RWPE2 (cell line): Measurements from ENCODE around the gene RGCC.

Experiments
- ATAC-seq: fragments of 200-7000 bp; cut with Tn5 transposase; 3 replicates; pipeline ENCODE4 v1.9.1; 2021; ENCODE audit warnings: low read depth
- DNase-seq: peaks from one replicate; pipeline ENCODE4 v3.0.0-alpha.2; 2020; ENCODE audit warnings: low spot score
- H3K27ac ChIP-seq: fragments of 450-650 bp; 2 replicates; pipeline ENCODE4 v1.5.1; 2017; ENCODE audit warnings: mild to moderate bottlenecking; ENCODE audit not compliant: poor library complexity, severe bottlenecking
- H3K27me3 ChIP-seq: fragments of 250-450 bp; sonication (Bioruptor Pico); 2 replicates; pipeline ENCODE4 v1.5.1; 2021; ENCODE audit warnings: mild to moderate bottlenecking, moderate library complexity; ENCODE audit not compliant: insufficient read depth, poor library complexity, severe bottlenecking
- H3K36me3 ChIP-seq: fragments of 250-450 bp; sonication (Bioruptor Pico); 2 replicates; pipeline ENCODE4 v1.5.1; 2020; ENCODE audit warnings: low read depth, mild to moderate bottlenecking, moderate library complexity
- H3K4me1 ChIP-seq: fragments of 250-450 bp; sonication (Bioruptor Pico); 2 replicates; pipeline ENCODE4 v1.5.1; 2021; ENCODE audit warnings: mild to moderate bottlenecking, moderate library complexity; ENCODE audit not compliant: insufficient read depth, poor library complexity, severe bottlenecking
- H3K4me3 ChIP-seq: fragments of 250-450 bp; sonication (Bioruptor Pico); 2 replicates; pipeline ENCODE4 v1.5.1; 2021; ENCODE audit warnings: mild to moderate bottlenecking, moderate library complexity; ENCODE audit not compliant: severe bottlenecking
- H3K9me3 ChIP-seq: fragments of 250-450 bp; sonication (Bioruptor Pico); 2 replicates; pipeline ENCODE4 v1.5.1; 2021; ENCODE audit warnings: mild to moderate bottlenecking, moderate library complexity; ENCODE audit not compliant: severe bottlenecking
- TF ChIP-seq, protein P1 (sequence below): fragments of 450-650 bp; IDR thresholded peaks from one replicate; pipeline ENCODE4 v1.5.1; 2017; ENCODE audit warnings: mild to moderate bottlenecking, moderate library complexity; ENCODE audit not compliant: poor library complexity, severe bottlenecking

The RGCC gene, protein sequence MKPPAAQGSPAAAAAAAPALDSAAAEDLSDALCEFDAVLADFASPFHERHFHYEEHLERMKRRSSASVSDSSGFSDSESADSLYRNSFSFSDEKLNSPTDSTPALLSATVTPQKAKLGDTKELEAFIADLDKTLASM

DNA sequence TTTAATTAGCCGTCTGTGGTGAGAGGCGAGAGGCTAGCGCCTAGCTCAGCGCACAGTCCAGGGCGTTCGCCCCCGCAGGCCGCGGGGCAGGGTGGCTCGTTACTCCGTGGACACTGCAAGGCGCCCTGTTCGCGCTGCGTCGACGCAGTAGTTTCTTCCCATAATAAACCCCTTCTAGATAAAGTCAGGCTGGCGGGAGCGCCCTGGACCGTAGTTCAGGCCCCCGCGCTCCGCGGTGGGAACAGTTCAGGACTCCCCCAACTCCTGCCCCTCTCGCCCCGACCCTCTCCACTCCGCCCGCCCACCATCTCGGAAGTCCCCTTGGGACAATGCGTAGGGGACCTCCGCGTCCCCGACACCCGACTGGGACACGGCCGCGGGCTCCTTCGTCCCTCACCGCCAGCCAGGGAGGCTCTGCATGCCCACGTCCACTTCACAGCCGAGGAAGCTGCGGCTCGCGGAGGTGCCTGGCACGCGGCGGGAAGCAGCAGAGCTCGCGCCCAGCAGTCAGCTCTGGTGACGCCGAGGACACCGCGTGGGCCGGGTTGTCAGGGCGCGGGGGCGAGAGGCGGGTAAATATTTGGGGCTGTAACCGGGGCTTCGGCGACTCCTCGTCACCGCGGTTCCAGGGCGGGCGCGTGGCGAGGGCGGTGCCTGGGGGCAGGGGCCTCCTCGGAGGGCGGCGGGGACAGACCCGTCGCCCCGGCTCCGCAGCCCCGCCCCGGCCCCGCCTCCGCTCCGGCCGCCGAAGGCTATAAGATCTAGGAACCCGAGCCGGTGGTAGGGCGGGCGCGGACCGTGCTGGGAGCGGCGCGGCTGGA lies at the start of gene RGCC:
Gene RGCC (plus strand): TSS at position 783 of the 821 bp plus-strand sequence. CDS start 158 bp downstream, outside the sequence.
- DNase-seq (peak; percentile 57), ATAC-seq (peak; percentile 72)
- Histone ChIP-seq H3K36me3 (no peaks in the 10 kb centered on the region), H3K27me3 (peaks cover 29% of the 10 kb centered on the region), H3K4me1 (no peaks in the 10 kb centered on the region), H3K4me3 (peak within 1 kb of the TSS; percentile 31), H3K27ac (no peak within 1 kb of the TSS), H3K9me3 (no peaks in the 10 kb centered on the region)
- TF ChIP-seq, protein P1, sequence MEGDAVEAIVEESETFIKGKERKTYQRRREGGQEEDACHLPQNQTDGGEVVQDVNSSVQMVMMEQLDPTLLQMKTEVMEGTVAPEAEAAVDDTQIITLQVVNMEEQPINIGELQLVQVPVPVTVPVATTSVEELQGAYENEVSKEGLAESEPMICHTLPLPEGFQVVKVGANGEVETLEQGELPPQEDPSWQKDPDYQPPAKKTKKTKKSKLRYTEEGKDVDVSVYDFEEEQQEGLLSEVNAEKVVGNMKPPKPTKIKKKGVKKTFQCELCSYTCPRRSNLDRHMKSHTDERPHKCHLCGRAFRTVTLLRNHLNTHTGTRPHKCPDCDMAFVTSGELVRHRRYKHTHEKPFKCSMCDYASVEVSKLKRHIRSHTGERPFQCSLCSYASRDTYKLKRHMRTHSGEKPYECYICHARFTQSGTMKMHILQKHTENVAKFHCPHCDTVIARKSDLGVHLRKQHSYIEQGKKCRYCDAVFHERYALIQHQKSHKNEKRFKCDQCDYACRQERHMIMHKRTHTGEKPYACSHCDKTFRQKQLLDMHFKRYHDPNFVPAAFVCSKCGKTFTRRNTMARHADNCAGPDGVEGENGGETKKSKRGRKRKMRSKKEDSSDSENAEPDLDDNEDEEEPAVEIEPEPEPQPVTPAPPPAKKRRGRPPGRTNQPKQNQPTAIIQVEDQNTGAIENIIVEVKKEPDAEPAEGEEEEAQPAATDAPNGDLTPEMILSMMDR = no peak

DNA sequence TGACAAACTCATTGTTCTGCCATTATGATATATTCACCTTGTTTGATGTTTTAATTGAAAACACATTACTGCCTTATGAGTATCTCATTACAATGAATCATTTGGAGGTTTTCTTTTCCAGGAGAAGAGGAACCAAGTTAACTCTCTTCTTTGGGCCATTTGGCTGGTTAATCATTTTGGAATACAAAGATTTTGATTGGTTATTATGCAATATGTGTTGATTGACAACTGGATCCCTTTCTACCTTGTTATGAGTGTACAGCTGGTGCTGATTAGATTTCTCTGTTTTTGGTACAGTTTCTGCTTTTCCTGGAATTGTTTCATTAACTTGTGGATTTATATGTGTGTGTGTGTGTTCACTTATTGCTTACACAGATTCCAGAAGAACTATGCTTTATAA lies 49.2 kb upstream of the RGCC start:
- Histone ChIP-seq H3K9me3 (no peaks in the 10 kb centered on the region), H3K27me3 (no peaks in the 10 kb centered on the region), H3K27ac (no peak overlapping the region), H3K4me3 (no peak overlapping the region), H3K36me3 (no peaks in the 10 kb centered on the region), H3K4me1 (no peaks in the 10 kb centered on the region)
- TF ChIP-seq, protein P1 = no peak
- no peak for DNase-seq
- no peak for ATAC-seq

DNA sequence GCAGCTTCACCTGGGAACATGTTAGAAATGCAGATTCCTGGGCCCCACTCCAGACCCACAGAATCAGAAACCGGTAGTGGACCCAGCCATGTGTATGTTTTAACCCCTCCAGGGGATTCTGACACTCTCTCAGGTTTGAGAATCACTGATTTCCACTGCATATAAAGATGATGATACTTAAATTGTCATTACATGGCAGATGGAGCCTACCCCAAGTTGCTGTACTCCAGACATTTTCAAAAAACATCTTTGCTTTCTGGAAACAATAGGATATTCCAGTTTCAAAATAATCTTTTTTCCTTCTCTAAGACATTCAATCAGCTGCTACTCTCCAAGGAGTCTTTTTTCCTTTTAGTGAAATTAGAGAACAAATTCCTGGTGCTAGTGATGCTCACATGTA lies 48.6 kb upstream of the RGCC start:
- DNase-seq = no peak
- TF ChIP-seq, protein P1 = no peak
- Histone ChIP-seq H3K4me1 (no peaks in the 10 kb centered on the region), H3K36me3 (no peaks in the 10 kb centered on the region), H3K9me3 (no peaks in the 10 kb centered on the region), H3K27me3 (no peaks in the 10 kb centered on the region), H3K4me3 (no peak overlapping the region), H3K27ac (no peak overlapping the region)
- ATAC-seq = no peak

DNA sequence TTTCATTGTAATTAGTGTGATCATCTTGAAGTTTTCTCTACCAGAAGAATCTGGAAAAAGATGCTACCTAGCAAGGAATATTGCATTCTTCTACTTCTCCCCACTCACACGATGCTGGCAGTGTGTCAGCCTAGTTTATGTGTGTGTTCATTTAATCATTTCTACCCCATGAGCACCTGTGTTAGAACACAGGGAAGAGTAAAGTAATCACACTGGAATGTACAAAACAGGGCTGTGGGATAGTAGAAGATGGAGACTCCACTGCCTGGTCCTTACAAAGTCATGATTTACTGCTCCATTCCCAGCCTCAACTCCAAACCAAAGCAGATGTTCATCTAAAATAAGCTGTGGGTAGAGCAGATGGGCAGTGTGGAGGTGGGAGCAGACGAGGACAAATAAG lies 47.7 kb upstream of the RGCC start:
- H3K4me1 ChIP-seq = no peaks in the 10 kb centered on the region
- TF ChIP-seq, protein P1 = no peak
- H3K27ac ChIP-seq = no peak overlapping the region
- H3K36me3 ChIP-seq = no peaks in the 10 kb centered on the region
- DNase-seq (no peak), ATAC-seq (no peak)
- no peaks in the 10 kb centered on the region for H3K9me3 ChIP-seq
- H3K27me3 ChIP-seq = no peaks in the 10 kb centered on the region
- no peak overlapping the region for H3K4me3 ChIP-seq

DNA sequence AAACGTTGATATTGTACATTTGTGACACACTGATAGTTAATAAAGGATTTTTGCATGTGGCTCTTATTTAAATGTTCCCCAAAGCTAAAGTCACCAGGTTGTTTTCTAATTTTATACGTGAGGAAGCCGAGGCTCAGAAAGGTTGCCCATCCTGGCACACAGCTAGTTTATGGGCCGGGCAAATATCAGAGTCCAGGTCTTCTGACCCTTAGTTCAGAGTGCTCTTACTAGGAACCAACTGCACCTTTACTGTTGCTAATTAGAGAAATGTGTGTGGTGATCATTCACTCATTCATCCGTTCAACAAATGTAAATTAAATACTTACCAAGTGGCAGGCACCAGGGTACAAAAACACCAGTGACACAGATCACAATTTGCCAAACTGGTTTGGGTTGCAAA lies 46.3 kb upstream of the RGCC start:
- DNase-seq (no peak), ATAC-seq (no peak)
- Histone ChIP-seq H3K9me3 (no peaks in the 10 kb centered on the region), H3K27ac (no peak overlapping the region), H3K27me3 (no peaks in the 10 kb centered on the region), H3K4me3 (no peak overlapping the region), H3K4me1 (no peaks in the 10 kb centered on the region), H3K36me3 (no peaks in the 10 kb centered on the region)
- TF ChIP-seq, protein P1 = no peak
